22Rv1 (cell line): ENCODE measurements around the gene ABHD5.

Experiments used
- ZFX ChIP-seq: fragments of 450-650 bp; IDR thresholded peaks from 2 replicates; pipeline ENCODE4 v1.6.1; 2017; ENCODE audit warnings: antibody characterized with exemption, borderline replicate concordance
- TF ChIP-seq, protein P1 (sequence below): fragments of 450-650 bp; IDR thresholded peaks from 2 replicates; pipeline ENCODE4 v1.5.1; 2017; ENCODE audit warnings: mild to moderate bottlenecking

DNA sequence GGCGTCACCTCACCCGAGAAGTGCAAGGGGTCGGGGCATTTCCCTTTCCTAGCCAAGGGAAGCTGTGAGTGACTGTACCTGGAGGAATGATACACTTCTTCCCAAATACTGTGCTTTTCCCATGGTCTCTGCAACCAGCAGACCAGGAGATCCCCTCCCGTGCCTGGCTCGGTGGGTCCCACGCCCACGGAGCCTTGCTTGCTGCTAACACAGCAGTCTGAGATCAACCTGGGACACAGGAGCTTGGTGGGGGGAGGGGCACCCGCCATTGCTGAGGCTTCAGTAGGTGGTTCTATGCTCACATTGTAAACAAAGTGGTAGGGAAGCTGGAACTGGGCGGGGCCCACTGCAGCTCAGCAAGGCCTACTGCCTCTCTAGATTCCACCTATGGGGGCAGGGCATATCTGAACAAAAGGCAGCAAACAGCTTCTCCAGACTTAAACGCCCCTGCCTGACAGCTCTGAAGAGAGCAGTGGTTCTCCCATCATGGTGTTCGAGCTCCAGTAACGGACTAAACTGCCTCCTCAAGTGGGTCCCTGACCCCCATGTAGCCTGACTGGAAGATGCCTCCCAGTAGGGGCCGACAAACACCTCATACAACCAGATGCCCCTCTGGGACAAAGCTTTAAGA lies 31.4 kb upstream of the ABHD5 start:
- TF ChIP-seq, protein P1, sequence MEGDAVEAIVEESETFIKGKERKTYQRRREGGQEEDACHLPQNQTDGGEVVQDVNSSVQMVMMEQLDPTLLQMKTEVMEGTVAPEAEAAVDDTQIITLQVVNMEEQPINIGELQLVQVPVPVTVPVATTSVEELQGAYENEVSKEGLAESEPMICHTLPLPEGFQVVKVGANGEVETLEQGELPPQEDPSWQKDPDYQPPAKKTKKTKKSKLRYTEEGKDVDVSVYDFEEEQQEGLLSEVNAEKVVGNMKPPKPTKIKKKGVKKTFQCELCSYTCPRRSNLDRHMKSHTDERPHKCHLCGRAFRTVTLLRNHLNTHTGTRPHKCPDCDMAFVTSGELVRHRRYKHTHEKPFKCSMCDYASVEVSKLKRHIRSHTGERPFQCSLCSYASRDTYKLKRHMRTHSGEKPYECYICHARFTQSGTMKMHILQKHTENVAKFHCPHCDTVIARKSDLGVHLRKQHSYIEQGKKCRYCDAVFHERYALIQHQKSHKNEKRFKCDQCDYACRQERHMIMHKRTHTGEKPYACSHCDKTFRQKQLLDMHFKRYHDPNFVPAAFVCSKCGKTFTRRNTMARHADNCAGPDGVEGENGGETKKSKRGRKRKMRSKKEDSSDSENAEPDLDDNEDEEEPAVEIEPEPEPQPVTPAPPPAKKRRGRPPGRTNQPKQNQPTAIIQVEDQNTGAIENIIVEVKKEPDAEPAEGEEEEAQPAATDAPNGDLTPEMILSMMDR: no peak
- no peak for TF ChIP-seq ZFX
